Neural progenitor cell (in vitro differentiated cells): ENCODE results near the gene FAM47C. TPM values are rescaled to one million over a fixed set of nuclear protein-coding genes. Genes with fewer than 3 reads are reported as not detected.
"Not testable (repeated sequence)": the region's sequence is repeated elsewhere in the genome, so short reads cannot be mapped to it uniquely, and the experiment has no call there.

Experiments
- DNase-seq: peaks from one replicate; pipeline ENCODE4 v3.0.0-alpha.2; 2016; ENCODE audit warnings: low spot score
- H2AFZ ChIP-seq: fragments of 200-600 bp; sonication (generic); replicated peaks from 2 replicates; pipeline ENCODE4 v1.6.1; 2016; ENCODE audit warnings: antibody characterized with exemption
- H3F3A ChIP-seq: fragments of 200-600 bp; sonication (generic); 2 replicates; pipeline ENCODE4 v1.6.1; 2016; ENCODE audit warnings: antibody characterized with exemption, low read depth
- H3K27ac ChIP-seq: fragments of 200-600 bp; sonication (generic); 2 replicates; pipeline ENCODE4 v1.5.1; 2016; ENCODE audit warnings: mild to moderate bottlenecking
- H3K27me3 ChIP-seq: fragments of 200-600 bp; sonication (generic); 2 replicates; pipeline ENCODE4 v1.6.1; 2016; ENCODE audit warnings: mild to moderate bottlenecking, moderate library complexity
- H3K36me3 ChIP-seq: fragments of 200-600 bp; sonication (generic); 2 replicates; pipeline ENCODE4 v1.5.1; 2016
- H3K4me1 ChIP-seq: fragments of 200-600 bp; sonication (generic); 2 replicates; pipeline ENCODE4 v1.6.1; 2016; ENCODE audit warnings: mixed run types
- H3K4me2 ChIP-seq: fragments of 200-600 bp; sonication (generic); 2 replicates; pipeline ENCODE4 v1.6.1; 2016
- H3K4me3 ChIP-seq: fragments of 200-600 bp; sonication (generic); 2 replicates; pipeline ENCODE4 v1.5.1; 2016
- H3K79me2 ChIP-seq: fragments of 200-600 bp; sonication (generic); 2 replicates; pipeline ENCODE4 v1.6.1; 2016; ENCODE audit warnings: low read depth
- H3K9ac ChIP-seq: fragments of 200-600 bp; sonication (generic); 2 replicates; pipeline ENCODE4 v1.6.1; 2016
- H3K9me3 ChIP-seq: fragments of 200-600 bp; sonication (generic); 2 replicates; pipeline ENCODE4 v1.5.1; 2016; ENCODE audit warnings: low read depth
- H4K20me1 ChIP-seq: fragments of 200-600 bp; sonication (generic); 2 replicates; pipeline ENCODE4 v1.6.1; 2016; ENCODE audit warnings: low read depth
- H3K27ac Mint-ChIP-seq: 3 replicates; pipeline ENCODE4 v1.8.0; 2021; ENCODE audit warnings: mixed read lengths
- H3K27me3 Mint-ChIP-seq: 2 replicates; pipeline ENCODE4 v1.8.0; 2022; ENCODE audit warnings: low read depth, mild to moderate bottlenecking, inconsistent platforms, moderate library complexity, mixed read lengths; ENCODE audit not compliant: insufficient read depth
- H3K36me3 Mint-ChIP-seq: 3 replicates; pipeline ENCODE4 v1.8.0; 2021; ENCODE audit warnings: mixed read lengths
- H3K4me1 Mint-ChIP-seq: 3 replicates; pipeline ENCODE4 v1.8.0; 2021; ENCODE audit warnings: mixed read lengths
- H3K4me3 Mint-ChIP-seq: 3 replicates; pipeline ENCODE4 v1.8.0; 2021; ENCODE audit warnings: mild to moderate bottlenecking, moderate library complexity, mixed read lengths
- H3K9me3 Mint-ChIP-seq: 3 replicates; pipeline ENCODE4 v1.8.0; 2020; ENCODE audit warnings: mixed read lengths
- EZH2 ChIP-seq: fragments of 200-600 bp; sonication (generic); IDR thresholded peaks from 2 replicates; pipeline ENCODE4 v1.6.1; 2017; ENCODE audit warnings: antibody characterized with exemption, mild to moderate bottlenecking, moderate library complexity
- EZH2phosphoT487 ChIP-seq: fragments of 200-600 bp; sonication (generic); IDR thresholded peaks from 2 replicates; pipeline ENCODE4 v1.6.1; 2017; ENCODE audit warnings: antibody characterized with exemption
- total RNA-seq: library from RNA; depleted of rRNA; stranded (reverse); fragments of >200 nt; gene quantifications from 2 replicates; pipeline ENCODE4 v1.2.3, GENCODE V29; 2015; ENCODE audit warnings: low replicate concordance
- TF ChIP-seq, protein P1 (sequence below): fragments of 200-600 bp; sonication (generic); IDR thresholded peaks from 2 replicates; pipeline ENCODE4 v1.5.1; 2017; ENCODE audit warnings: antibody characterized with exemption, mild to moderate bottlenecking

FAM47C gene
- total RNA-seq, 1 donor from 2014 or later = not detected

DNA sequence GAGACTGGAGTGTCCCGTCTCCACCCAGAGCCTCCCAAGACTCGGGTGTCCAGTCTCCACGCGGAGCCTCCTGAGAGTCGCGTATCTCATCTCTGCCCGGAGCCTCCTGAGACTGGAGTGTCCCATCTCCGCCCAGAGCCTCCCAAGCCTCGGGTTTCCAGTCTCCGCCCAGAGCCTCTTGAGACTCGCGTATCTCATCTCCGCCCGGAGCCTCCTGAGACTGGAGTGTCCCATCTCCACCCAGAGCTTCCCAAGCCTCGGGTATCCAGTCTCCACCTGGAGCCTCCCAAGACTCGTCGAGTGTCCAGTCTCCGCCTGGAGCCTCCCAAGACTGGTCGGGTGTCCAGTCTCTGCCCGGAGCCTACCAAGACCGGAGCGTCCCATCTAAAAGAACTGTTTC is 2.3 kb downstream of the FAM47C start:
- DNase-seq = no peak
- no peaks in the 10 kb centered on the region for H4K20me1 ChIP-seq
- H3K4me3 ChIP-seq = no peak overlapping the region
- Mint-ChIP-seq H3K4me1 (no peaks in the 10 kb centered on the region), H3K27ac (no peak overlapping the region), H3K9me3 (peaks cover 9% of the 10 kb centered on the region), H3K4me3 (no peak overlapping the region), H3K36me3 (no peaks in the 10 kb centered on the region), H3K27me3 (peaks cover 5% of the 10 kb centered on the region)
- H3K36me3 ChIP-seq = no peaks in the 10 kb centered on the region
- no peak overlapping the region for H2AFZ ChIP-seq
- no peaks in the 10 kb centered on the region for H3K9me3 ChIP-seq
- no peaks in the 10 kb centered on the region for H3K27me3 ChIP-seq
- H3K4me1 ChIP-seq = no peaks in the 10 kb centered on the region
- H3F3A ChIP-seq = no peaks in the 10 kb centered on the region
- no peak overlapping the region for H3K9ac ChIP-seq
- no peak for TF ChIP-seq EZH2phosphoT487
- no peak for TF ChIP-seq EZH2
- TF ChIP-seq, protein P1, sequence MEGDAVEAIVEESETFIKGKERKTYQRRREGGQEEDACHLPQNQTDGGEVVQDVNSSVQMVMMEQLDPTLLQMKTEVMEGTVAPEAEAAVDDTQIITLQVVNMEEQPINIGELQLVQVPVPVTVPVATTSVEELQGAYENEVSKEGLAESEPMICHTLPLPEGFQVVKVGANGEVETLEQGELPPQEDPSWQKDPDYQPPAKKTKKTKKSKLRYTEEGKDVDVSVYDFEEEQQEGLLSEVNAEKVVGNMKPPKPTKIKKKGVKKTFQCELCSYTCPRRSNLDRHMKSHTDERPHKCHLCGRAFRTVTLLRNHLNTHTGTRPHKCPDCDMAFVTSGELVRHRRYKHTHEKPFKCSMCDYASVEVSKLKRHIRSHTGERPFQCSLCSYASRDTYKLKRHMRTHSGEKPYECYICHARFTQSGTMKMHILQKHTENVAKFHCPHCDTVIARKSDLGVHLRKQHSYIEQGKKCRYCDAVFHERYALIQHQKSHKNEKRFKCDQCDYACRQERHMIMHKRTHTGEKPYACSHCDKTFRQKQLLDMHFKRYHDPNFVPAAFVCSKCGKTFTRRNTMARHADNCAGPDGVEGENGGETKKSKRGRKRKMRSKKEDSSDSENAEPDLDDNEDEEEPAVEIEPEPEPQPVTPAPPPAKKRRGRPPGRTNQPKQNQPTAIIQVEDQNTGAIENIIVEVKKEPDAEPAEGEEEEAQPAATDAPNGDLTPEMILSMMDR = no peak
- no peaks in the 10 kb centered on the region for H3K79me2 ChIP-seq
- no peak overlapping the region for H3K4me2 ChIP-seq
- no peak overlapping the region for H3K27ac ChIP-seq

- not testable (repeated sequence) for H3K4me3 Mint-ChIP-seq, H2AFZ ChIP-seq, H3K9me3 Mint-ChIP-seq, H3K27ac Mint-ChIP-seq, DNase-seq, H3K4me1 ChIP-seq, H3K9ac ChIP-seq, H3K36me3 ChIP-seq, H3K27ac ChIP-seq, H3K36me3 Mint-ChIP-seq, H3K4me3 ChIP-seq, H3K27me3 ChIP-seq, H3K79me2 ChIP-seq, H3K4me2 ChIP-seq, H3K27me3 Mint-ChIP-seq, H3K4me1 Mint-ChIP-seq, H3K9me3 ChIP-seq, H3F3A ChIP-seq, H4K20me1 ChIP-seq
Observed at GRCh38 chrX:37034260-37034659, 26.1 kb downstream of the FAM47C start.

- not testable (repeated sequence) for H3K4me1 ChIP-seq, H3K27ac ChIP-seq, H3K4me3 ChIP-seq, H3K4me3 Mint-ChIP-seq, H3K27me3 Mint-ChIP-seq, H3K9ac ChIP-seq, H3K9me3 ChIP-seq, H3K36me3 Mint-ChIP-seq, H3K36me3 ChIP-seq, H3K27me3 ChIP-seq, H3K4me2 ChIP-seq, H3K9me3 Mint-ChIP-seq, H2AFZ ChIP-seq, H3F3A ChIP-seq, H3K79me2 ChIP-seq, H3K27ac Mint-ChIP-seq, H4K20me1 ChIP-seq, H3K4me1 Mint-ChIP-seq, DNase-seq
Observed at GRCh38 chrX:37036674-37037220, 28.6 kb downstream of the FAM47C start.

- not testable (repeated sequence) for H4K20me1 ChIP-seq, H3K9me3 Mint-ChIP-seq, H3F3A ChIP-seq, H3K9ac ChIP-seq, H3K36me3 Mint-ChIP-seq, H3K27me3 Mint-ChIP-seq, H3K4me3 Mint-ChIP-seq, H2AFZ ChIP-seq, H3K4me1 ChIP-seq, DNase-seq, H3K27ac Mint-ChIP-seq, H3K4me3 ChIP-seq, H3K9me3 ChIP-seq, H3K36me3 ChIP-seq, H3K27ac ChIP-seq, H3K4me2 ChIP-seq, H3K27me3 ChIP-seq, H3K79me2 ChIP-seq, H3K4me1 Mint-ChIP-seq
Observed at GRCh38 chrX:37038814-37039213, 30.6 kb downstream of the FAM47C start.

DNA sequence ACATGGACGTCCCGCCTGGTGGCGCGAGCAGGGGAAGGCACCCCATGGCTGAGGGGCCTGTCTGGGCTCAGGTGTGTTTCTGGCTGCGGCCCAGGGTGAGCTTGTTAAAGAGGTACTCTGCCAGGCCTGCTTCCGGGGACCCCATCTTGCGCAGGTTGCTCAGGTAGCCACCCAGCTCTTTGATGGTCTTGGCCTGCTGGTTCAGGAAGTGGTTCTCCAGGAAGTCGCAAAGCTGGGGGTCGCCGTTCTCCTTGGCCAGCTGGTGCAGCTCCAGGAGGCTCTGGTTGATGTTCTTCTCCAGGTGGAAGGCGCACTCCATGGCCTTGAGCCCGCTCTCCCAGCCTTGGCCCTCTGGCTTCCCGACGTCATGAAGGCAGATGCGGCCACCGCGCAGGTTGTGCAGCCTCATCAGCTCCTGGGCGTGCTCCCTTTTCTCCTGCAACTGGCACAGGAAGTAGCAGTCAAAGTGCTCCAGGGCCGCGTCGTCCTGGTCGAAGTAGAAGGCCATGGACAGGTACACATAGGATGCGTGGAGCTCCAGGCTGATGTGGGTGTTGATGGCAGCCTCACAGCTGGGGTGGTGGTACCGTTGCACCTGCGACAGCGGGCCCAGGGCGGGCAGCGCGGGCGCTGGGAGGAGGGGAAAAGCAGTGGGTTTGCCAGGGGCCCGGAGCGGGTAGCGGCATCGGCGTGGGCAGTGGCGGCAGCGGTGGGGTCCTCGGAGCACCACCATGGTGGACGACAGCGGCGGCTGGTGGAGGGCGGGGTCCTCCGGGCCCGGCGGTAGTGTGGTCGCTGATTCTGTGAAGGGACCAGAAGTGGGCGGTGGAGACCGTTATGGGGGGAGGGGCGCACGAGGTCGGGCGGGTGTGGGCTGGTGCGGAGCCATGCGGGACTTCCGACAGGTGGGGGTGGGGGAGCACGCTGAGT is 35.1 kb downstream of the FAM47C start:
- H3K79me2 ChIP-seq, H3K36me3 Mint-ChIP-seq, H3K4me3 ChIP-seq, H3K9me3 Mint-ChIP-seq, H3K27me3 Mint-ChIP-seq, H3K4me1 Mint-ChIP-seq, H3K4me3 Mint-ChIP-seq, H3K9me3 ChIP-seq, H3K9ac ChIP-seq, H4K20me1 ChIP-seq, H3K4me1 ChIP-seq, H3F3A ChIP-seq, H3K36me3 ChIP-seq, H3K4me2 ChIP-seq, H3K27me3 ChIP-seq, H3K27ac Mint-ChIP-seq, H2AFZ ChIP-seq, DNase-seq, H3K27ac ChIP-seq: not testable (repeated sequence)
